K562 (cell line): ENCODE data around the gene LMCD1. TPM values are rescaled to one million over a fixed set of nuclear protein-coding genes. Genes with fewer than 3 reads are reported as not detected.

Source experiments
- ATAC-seq: fragments of 200-7000 bp; cut with Tn5 transposase; 3 replicates; pipeline ENCODE4 v1.9.1; 2020; ENCODE audit warnings: moderate library complexity
- BruUV-seq: library from RNA; stranded (reverse); fragments of 400-500 nt; replicated peaks from 2 replicates; lab custom pipeline; 2021; lab: Mats Ljungman, UMichigan
- CTCF ChIA-PET: fragments of 300-600 bp; formaldehyde crosslinking; extraction: SDS; loops from one replicate; lab custom pipeline; 2021; ENCODE audit warnings: low intra/inter-chr PET ratio; lab: Yijun Ruan, JAX
- POLR2A ChIA-PET: fragments of 300-600, 350-650 bp; sonication (Branson Sonifier 250); formaldehyde crosslinking; extraction: SDS; loops from one replicate; lab custom pipeline; 2021; ENCODE audit warnings: antibody characterized with exemption, inconsistent platforms; lab: Yijun Ruan, JAX
- DNase-seq, 4 experiments: peaks; one replicate each; pipeline versions ENCODE4 v3.0.0 to v3.0.0-alpha.2; 2011 to 2018; ENCODE audit warnings: low spot score in 3 of 4, mixed read lengths in 3 of 4; ENCODE audit errors: extremely low read depth in 1 of 4
- FAIRE-seq: peaks from 2 replicates; lab custom pipeline; 2011; peaks lifted over from hg19 to GRCh38; lab: Jason Lieb, UNC
- H2AFZ ChIP-seq: 2 replicates; pipeline ENCODE4 v1.6.0; 2011; ENCODE audit warnings: low read depth, low read length, control low read depth, inconsistent platforms
- H3K27ac ChIP-seq: fragments of 200-600 bp; 3 replicates; pipeline ENCODE4 v1.8.0; 2011; ENCODE audit warnings: low read depth, mild to moderate bottlenecking, control low read depth, inconsistent platforms, low read length, moderate library complexity, mixed read lengths; ENCODE audit errors: extremely low read depth
- H3K27me3 ChIP-seq, 2 experiments: fragments of 300-600 bp in 1 of 2; 2 replicates in 1 of 2; 3 replicates in 1 of 2; pipeline versions ENCODE4 v1.6.0 to v1.8.0; 2011; ENCODE audit warnings: inconsistent platforms in 2 of 2, low read length in 2 of 2, mild to moderate bottlenecking in 1 of 2, mixed read lengths in 1 of 2, moderate library complexity in 1 of 2; ENCODE audit not compliant: control insufficient read depth in 2 of 2, insufficient read depth in 2 of 2
- H3K36me3 ChIP-seq: fragments of 300-600 bp; 3 replicates; pipeline ENCODE4 v1.8.0; 2011; ENCODE audit warnings: mild to moderate bottlenecking, low read length, inconsistent platforms; ENCODE audit not compliant: control insufficient read depth, insufficient read depth
- H3K4me1 ChIP-seq, 2 experiments: fragments of 200-600 bp in 1 of 2; replicated peaks in 1 of 2; 2 replicates in 1 of 2; 3 replicates in 1 of 2; pipeline versions ENCODE4 v1.5.1 to v1.8.0; 2011; ENCODE audit warnings: inconsistent platforms in 2 of 2, low read length in 2 of 2, mild to moderate bottlenecking in 1 of 2, mixed read lengths in 1 of 2, moderate library complexity in 1 of 2; ENCODE audit not compliant: control insufficient read depth in 2 of 2, insufficient read depth in 2 of 2
- H3K4me2 ChIP-seq: 2 replicates; pipeline ENCODE4 v1.6.1; 2011; ENCODE audit warnings: low read length, control low read depth, inconsistent platforms, mixed read lengths; ENCODE audit not compliant: insufficient read depth
- H3K4me3 ChIP-seq: fragments of 200-600 bp; sonication (generic), shearing (Covaris generic); 2 replicates; pipeline ENCODE4 v1.5.1; 2016; ENCODE audit warnings: control low read depth, inconsistent platforms
- H3K79me2 ChIP-seq: fragments of 200-600 bp; 3 replicates; pipeline ENCODE4 v1.8.0; 2011; ENCODE audit warnings: low read length, inconsistent platforms; ENCODE audit not compliant: control insufficient read depth, insufficient read depth
- H3K9ac ChIP-seq, 2 experiments: 2 replicates each; pipeline versions ENCODE4 v1.6.0 to v1.6.1; 2011; ENCODE audit warnings: low read depth in 2 of 2, low read length in 2 of 2, control low read depth in 1 of 2, inconsistent platforms in 1 of 2, mild to moderate bottlenecking in 1 of 2, mixed read lengths in 1 of 2; ENCODE audit not compliant: insufficient read depth in 1 of 2
- H3K9me1 ChIP-seq: one replicate; pipeline ENCODE4 v1.6.0; 2011; ENCODE audit warnings: inconsistent platforms, mild to moderate bottlenecking, low read length, moderate library complexity; ENCODE audit not compliant: control insufficient read depth, insufficient read depth
- H3K9me3 ChIP-seq: replicated peaks from 2 replicates; pipeline ENCODE4 v1.5.1; 2011; ENCODE audit warnings: low read depth, low read length, inconsistent platforms; ENCODE audit not compliant: control insufficient read depth, insufficient read depth
- H4K20me1 ChIP-seq: replicated peaks from 2 replicates; pipeline ENCODE4 v1.6.1; 2011; ENCODE audit warnings: low read length, inconsistent platforms, mixed read lengths; ENCODE audit not compliant: control insufficient read depth, insufficient read depth
- C11orf30 ChIP-seq: fragments of 450-650 bp; IDR thresholded peaks from 2 replicates; pipeline ENCODE4 v1.6.1; 2016; ENCODE audit warnings: low read depth, mild to moderate bottlenecking
- CHD4 ChIP-seq: fragments of 200-600 bp; sonication (generic); IDR thresholded peaks from 3 replicates; pipeline ENCODE4 v1.6.1; 2012; ENCODE audit warnings: low read depth, mild to moderate bottlenecking, mixed read lengths, low read length, inconsistent platforms; ENCODE audit not compliant: insufficient read depth, insufficient replicate concordance, poor library complexity, severe bottlenecking
- GTF2A2 ChIP-seq: IDR thresholded peaks from 2 replicates; pipeline ENCODE4 v1.6.1; 2016; ENCODE audit warnings: mild to moderate bottlenecking, missing genetic modification characterization, missing compliant biosample characterization
- MAFF ChIP-seq: IDR thresholded peaks from 2 replicates; pipeline ENCODE4 v1.6.1; 2012; ENCODE audit warnings: low read length, improper control_type of control experiment
- MTF1 ChIP-seq: fragments of 250-450 bp; sonication (Bioruptor Pico); IDR thresholded peaks from 2 replicates; pipeline ENCODE4 v1.9.0; 2021; ENCODE audit warnings: moderate library complexity, mild to moderate bottlenecking, inconsistent platforms, borderline replicate concordance
- POLR3A ChIP-seq: IDR thresholded peaks from 2 replicates; pipeline ENCODE4 v1.6.1; 2011; ENCODE audit warnings: borderline replicate concordance, mild to moderate bottlenecking, moderate library complexity; ENCODE audit not compliant: insufficient read length, insufficient read depth; ENCODE audit errors: extremely low read depth
- RAD21 ChIP-seq, 2 experiments: fragments of 250-450 bp in 1 of 2; fragments of 450-650 bp in 1 of 2; sonication (Bioruptor Pico) in 1 of 2; formaldehyde crosslinking in 1 of 2; IDR thresholded peaks in 1 of 2; conservative IDR thresholded peaks in 1 of 2; 2 replicates each; pipeline versions ENCODE4 v1.4.0 to v1.8.0; 2020 to 2022; ENCODE audit warnings: mild to moderate bottlenecking in 2 of 2, moderate library complexity in 1 of 2
- RAD51 ChIP-seq: fragments of 450-650 bp; IDR thresholded peaks from 2 replicates; pipeline ENCODE4 v1.7.1; 2016; ENCODE audit warnings: low read depth, mild to moderate bottlenecking, borderline replicate concordance
- SRSF7 ChIP-seq: fragments of 200-400 bp; formaldehyde crosslinking; optimal IDR thresholded peaks from 2 replicates; pipeline ENCODE3; 2017; ENCODE audit warnings: mild to moderate bottlenecking, low read depth, low read length
- ZNF239 ChIP-seq: fragments of 250-450 bp; sonication (Bioruptor Pico); IDR thresholded peaks from 2 replicates; pipeline ENCODE4 v1.4.0; 2020; ENCODE audit warnings: mild to moderate bottlenecking
- ZNF316 ChIP-seq: fragments of 450-650 bp; IDR thresholded peaks from 2 replicates; pipeline ENCODE4 v1.6.1; 2016
- WGBS: fragments of 100-300 bp; shearing (Covaris generic); methylation state at CpG from one replicate; pipeline ENCODE4 v1.1.6; 2016; ENCODE audit warnings: low coverage, mixed read lengths; ENCODE audit not compliant: insufficient coverage; ENCODE audit errors: missing lambda C conversion rate; 5-methylcytosine and 5-hydroxymethylcytosine counted together
- in situ Hi-C: fragments of 300-500 bp; cut with MboI; formaldehyde crosslinking; loops from 4 replicates; pipeline ENCODE4 v1.15.0; 2018; ENCODE audit warnings: inconsistent platforms, mixed read lengths
- intact Hi-C: fragments of 100-400 bp; cut with micrococcal nuclease; formaldehyde crosslinking; loops from 2 replicates; pipeline ENCODE4 v1.14.2; 2022
- polyA plus RNA-seq, 8 experiments: library from polyadenylated mRNA; depleted of rRNA in 4 of 8; stranded (reverse) in 5 of 8; unstranded in 3 of 8; fragments of >200 nt; fragmentation: Nextera tagmentation in 2 of 8; fragmentation: Illumina TruSeq in 1 of 8; extraction: Ambion mirVana in 2 of 8; extraction: Trizol in 1 of 8; gene quantifications; 2 replicates each; pipeline versions ENCODE4 v1.2.1 to v1.2.3, GENCODE V29; 2011 to 2014; ENCODE audit warnings: inconsistent platforms in 1 of 8, missing spikeins in 1 of 8
- total RNA-seq, 7 experiments: library from RNA; depleted of rRNA in 6 of 7; stranded (reverse); fragments of >200 nt in 6 of 7; fragmentation: Illumina TruSeq in 2 of 7; extraction: Trizol in 2 of 7; gene quantifications; 2 replicates each; pipeline versions ENCODE4 v1.2.1 to v1.2.3, GENCODE V29; 2011 to 2021; ENCODE audit warnings: low replicate concordance in 1 of 7
- TF ChIP-seq, protein P1 (sequence below), 2 experiments: fragments of 250-450 bp in 1 of 2; fragments of 450-650 bp in 1 of 2; sonication (Bioruptor Pico) in 1 of 2; IDR thresholded peaks; 2 replicates each; pipeline versions ENCODE4 v1.6.1 to v1.8.0; 2016 to 2021; ENCODE audit warnings: mild to moderate bottlenecking in 2 of 2, moderate library complexity in 2 of 2, missing compliant biosample characterization in 1 of 2, missing genetic modification characterization in 1 of 2
- TF ChIP-seq, protein P2 (sequence below): IDR thresholded peaks from 3 replicates; pipeline ENCODE4 v1.6.1; 2011; ENCODE audit warnings: borderline replicate concordance, mild to moderate bottlenecking; ENCODE audit not compliant: insufficient read length, insufficient read depth

Gene LMCD1
- total and polyA plus RNA-seq, 9 of the 15 experiments (the other 6 are each of a cell fraction or from before 2014, with no cell fraction given) = 0.60 TPM; not detected in 8

DNA sequence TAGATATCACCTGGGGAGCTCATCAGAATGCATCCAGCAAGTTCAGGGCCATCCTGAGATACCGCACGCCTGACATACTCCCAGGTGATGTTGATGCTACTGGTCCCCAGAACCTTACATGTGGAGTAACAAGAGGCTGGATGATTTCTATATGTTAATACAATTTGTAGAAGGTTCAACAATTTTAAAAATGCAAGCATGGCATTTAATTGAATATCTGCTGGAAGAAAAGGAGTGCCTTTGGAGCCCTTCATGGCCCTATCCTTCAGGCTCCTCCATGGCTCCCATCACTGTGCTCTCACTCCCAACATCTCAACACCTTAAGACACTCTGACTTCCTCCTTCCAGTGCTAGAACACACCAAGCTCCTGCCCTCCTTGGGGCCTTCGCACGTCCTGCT, 36.6 kb downstream of the LMCD1 start:
- CTCF ChIA-PET = no interaction called here
- no TSS peak for BruUV-seq

DNA sequence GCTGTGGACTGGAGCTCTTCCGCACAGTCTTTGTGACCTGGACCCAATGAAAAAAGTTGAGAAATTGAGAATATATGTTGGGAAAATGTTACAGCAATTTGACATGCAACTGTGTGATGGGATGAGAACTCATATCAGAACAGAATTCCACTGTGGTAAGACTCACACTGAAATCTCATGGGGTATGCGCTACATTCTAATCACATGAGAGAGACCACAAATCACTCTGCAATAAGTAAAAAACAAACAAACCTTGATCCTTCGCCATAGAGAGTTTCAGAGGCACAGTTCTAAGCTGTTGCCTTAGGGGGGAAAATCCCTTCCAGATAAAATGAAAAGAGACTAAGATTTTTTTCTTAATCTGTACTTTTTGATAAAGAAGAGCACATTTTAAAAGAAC, 37.3 kb downstream of the LMCD1 start:
- Histone ChIP-seq H3K36me3 (no peaks in the 10 kb centered on the region), H3K79me2 (no peaks in the 10 kb centered on the region), H3K9me3 (no peaks in the 10 kb centered on the region), H3K4me3 (no peak overlapping the region), H3K9ac (no peak overlapping the region), H3K9me1 (no peaks in the 10 kb centered on the region), H3K4me2 (no peak overlapping the region), H2AFZ (no peak overlapping the region), H4K20me1 (no peaks in the 10 kb centered on the region), H3K27ac (no peak overlapping the region), H3K27me3 (peaks cover 0 to 14% of the 10 kb centered on the region in 2 experiments; a peak in 1 of 5 replicates), H3K4me1 (no peaks in the 10 kb centered on the region)
- FAIRE-seq = no peak
- no TSS peak for BruUV-seq
- WGBS = 0% methylated on average over 3 of the region's 3 CpGs
- ChIA-PET POLR2A (no interaction called here), CTCF (no interaction called here)
- TF ChIP-seq MTF1 (CRISPR knock-in tag) (no peak), CHD4 (no peak), POLR3A (no peak), RAD21 (CRISPR knock-in tag; conservative IDR thresholded peaks at IDR 0.05 in 1 of 2, IDR thresholded peaks at IDR 0.05 in 1 of 2) (no peak), GTF2A2 (tag) (no peak), RAD51 (no peak), SRSF7 (no peak), ZNF239 (CRISPR knock-in tag) (no peak)
- TF ChIP-seq, protein P1, sequence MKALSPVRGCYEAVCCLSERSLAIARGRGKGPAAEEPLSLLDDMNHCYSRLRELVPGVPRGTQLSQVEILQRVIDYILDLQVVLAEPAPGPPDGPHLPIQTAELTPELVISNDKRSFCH (CRISPR knock-in tag; IDR thresholded peaks at IDR 0.05) = no peak
- TF ChIP-seq, protein P1 (tag; IDR thresholded peaks at IDR 0.05) = no peak
- intact Hi-C loops = no loop called here
- in situ Hi-C loops = no loop called here
- no peak for ATAC-seq
- DNase-seq = no peak

More for the DNA sequence above, 36.6 kb downstream of the LMCD1 start:
- intact Hi-C loops = no loop called here
- TF ChIP-seq C11orf30 (peak; percentile 28; the same call in 1 of the 2 replicates), MAFF (peak; percentile 23; the same call in 1 of the 2 replicates), ZNF316 (peak; percentile 60)
- TF ChIP-seq, protein P2, sequence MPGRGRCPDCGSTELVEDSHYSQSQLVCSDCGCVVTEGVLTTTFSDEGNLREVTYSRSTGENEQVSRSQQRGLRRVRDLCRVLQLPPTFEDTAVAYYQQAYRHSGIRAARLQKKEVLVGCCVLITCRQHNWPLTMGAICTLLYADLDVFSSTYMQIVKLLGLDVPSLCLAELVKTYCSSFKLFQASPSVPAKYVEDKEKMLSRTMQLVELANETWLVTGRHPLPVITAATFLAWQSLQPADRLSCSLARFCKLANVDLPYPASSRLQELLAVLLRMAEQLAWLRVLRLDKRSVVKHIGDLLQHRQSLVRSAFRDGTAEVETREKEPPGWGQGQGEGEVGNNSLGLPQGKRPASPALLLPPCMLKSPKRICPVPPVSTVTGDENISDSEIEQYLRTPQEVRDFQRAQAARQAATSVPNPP = no peak
- TF ChIP-seq, all 486 proteins: peak for 3
- H3K9me3 ChIP-seq = no peaks in the 10 kb centered on the region
- H3K4me3 ChIP-seq = no peak overlapping the region
- no peaks in the 10 kb centered on the region for H4K20me1 ChIP-seq
- H3K27me3 ChIP-seq = peaks cover 0 to 20% of the 10 kb centered on the region in 2 experiments; a peak in 2 of 5 replicates
- POLR2A ChIA-PET = no interaction called here
- H2AFZ ChIP-seq = no peak overlapping the region
- no peak for FAIRE-seq
- 0% methylated on average over 4 of the region's 4 CpGs for WGBS
- H3K9ac ChIP-seq = no peak overlapping the region
- H3K9me1 ChIP-seq = no peaks in the 10 kb centered on the region
- H3K4me2 ChIP-seq = no peak overlapping the region
- in situ Hi-C loops = no loop called here
- no peaks in the 10 kb centered on the region for H3K36me3 ChIP-seq
- ATAC-seq = no peak
- no peaks in the 10 kb centered on the region for H3K4me1 ChIP-seq
- no peak overlapping the region for H3K27ac ChIP-seq
- no peaks in the 10 kb centered on the region for H3K79me2 ChIP-seq
- DNase-seq = no peak
